ENCODE data around the gene MARK2.

DNA sequence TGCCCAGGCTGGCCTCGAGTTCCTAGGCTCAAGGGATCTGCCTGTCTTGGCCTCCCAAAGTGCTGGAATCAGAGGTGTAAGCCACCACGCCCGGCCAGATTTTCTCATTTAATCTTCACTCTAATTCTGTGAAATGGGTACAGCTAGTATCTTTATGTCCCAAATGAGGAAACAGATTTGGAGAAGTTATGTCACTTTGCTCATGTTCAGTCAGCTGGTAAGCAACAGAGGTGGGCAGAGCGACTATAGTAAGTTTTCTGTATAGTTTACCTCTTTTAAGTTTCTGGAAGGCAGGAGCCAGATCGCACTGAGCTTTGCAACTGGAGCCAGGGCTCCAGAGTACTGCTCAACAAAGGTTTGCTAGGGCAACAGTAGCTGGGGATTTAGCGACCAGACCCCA, 44.9 kb downstream of the MARK2 start:
- TF ChIP-seq, protein P1, sequence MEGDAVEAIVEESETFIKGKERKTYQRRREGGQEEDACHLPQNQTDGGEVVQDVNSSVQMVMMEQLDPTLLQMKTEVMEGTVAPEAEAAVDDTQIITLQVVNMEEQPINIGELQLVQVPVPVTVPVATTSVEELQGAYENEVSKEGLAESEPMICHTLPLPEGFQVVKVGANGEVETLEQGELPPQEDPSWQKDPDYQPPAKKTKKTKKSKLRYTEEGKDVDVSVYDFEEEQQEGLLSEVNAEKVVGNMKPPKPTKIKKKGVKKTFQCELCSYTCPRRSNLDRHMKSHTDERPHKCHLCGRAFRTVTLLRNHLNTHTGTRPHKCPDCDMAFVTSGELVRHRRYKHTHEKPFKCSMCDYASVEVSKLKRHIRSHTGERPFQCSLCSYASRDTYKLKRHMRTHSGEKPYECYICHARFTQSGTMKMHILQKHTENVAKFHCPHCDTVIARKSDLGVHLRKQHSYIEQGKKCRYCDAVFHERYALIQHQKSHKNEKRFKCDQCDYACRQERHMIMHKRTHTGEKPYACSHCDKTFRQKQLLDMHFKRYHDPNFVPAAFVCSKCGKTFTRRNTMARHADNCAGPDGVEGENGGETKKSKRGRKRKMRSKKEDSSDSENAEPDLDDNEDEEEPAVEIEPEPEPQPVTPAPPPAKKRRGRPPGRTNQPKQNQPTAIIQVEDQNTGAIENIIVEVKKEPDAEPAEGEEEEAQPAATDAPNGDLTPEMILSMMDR (conservative IDR thresholded peaks at IDR 0.05 in 1 of 2, IDR thresholded peaks at IDR 0.05 in 1 of 2; ENCODE audit: low read depth in 1 of 2, low read length in 2 of 2) = no peak
- no peak for TF ChIP-seq EZH2 (IDR thresholded peaks at IDR 0.05; ENCODE audit: low read length, missing control alignments)
